HTR-8/SVneo (cell line): ENCODE measurements around the gene CRTAC1.

Experiments
- DNase-seq: peaks from one replicate; pipeline ENCODE4 v3.0.0; 2011; ENCODE audit warnings: low spot score, mixed read lengths; ENCODE audit not compliant: insufficient read length
- FAIRE-seq: peaks from 2 replicates; lab custom pipeline; 2011; peaks lifted over from hg19 to GRCh38; lab: Jason Lieb, UNC

Gene CRTAC1

DNA sequence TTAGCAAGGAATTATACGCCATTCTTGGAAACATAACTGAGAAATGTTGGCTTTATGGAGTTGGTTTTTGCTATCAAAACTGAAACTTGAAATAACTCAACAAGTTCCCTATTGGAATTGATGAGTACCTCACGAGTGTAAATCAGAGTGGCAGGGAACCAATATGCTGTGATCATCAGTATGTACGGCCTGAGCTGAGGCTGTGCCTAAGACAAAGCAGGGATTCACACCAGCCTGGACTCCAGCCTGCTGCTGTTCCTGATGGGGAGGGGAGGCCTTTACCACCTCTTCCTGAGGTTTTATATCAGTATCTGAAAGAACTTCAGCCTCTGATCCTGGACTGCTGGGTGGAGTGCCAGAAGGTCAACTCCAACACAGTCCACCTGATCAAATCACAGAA lies 52.7 kb downstream of the CRTAC1 start:
- no peak for FAIRE-seq
- DNase-seq: no peak

GRCh38 chr10:97975598-97975997 lies 54.8 kb downstream of the CRTAC1 start:
- FAIRE-seq (no peak), DNase-seq (no peak)

DNA sequence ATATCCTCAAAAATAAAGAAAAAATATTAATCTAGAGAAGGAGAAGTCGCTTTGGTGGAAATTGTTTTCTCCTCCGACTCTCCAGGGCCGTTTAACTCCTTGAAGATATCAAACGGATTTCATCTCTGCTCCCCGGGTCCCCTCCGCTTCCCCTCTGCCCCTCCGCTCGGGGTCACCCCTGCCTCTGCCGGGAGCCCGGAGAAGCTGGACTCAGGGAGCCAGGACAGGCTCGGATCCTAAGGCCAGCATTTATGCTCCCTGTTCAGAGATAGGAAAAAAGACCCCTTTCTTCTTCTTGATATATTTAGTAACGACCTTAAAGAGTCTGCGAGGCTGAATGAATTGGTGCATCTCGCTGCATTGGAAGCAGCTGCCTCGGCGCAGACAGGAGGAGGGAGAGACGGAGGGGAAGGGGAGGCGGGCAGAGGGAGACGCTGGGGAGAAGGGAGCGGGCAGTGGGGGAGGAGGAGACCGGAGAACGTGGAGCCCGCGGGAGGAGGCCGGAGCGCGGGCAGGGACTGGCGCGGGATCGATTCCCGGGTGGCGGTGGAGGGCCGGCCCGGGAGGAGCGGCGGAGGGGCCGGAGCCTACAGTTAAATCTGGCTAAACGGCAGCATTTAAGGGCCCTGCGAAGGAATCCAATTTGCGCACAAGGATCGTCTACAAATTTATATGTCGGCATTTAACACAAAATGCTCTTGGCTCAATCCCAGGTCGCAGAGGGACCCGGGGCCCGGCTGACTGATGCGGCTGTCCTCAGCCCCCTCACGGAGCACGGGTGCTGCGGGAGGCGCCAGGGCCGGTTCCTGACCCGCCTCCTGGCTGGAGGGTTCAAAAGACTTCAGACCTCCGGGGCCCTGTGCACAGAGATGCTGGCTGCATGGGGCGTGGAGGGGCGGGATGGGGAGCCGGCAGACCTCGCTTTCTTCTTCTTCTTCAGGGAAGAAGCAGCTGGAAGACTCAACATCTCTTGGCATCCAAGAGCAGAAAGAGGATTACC lies 55.6 kb downstream of the CRTAC1 start:
- DNase-seq: no peak
- no peak for FAIRE-seq

GRCh38 chr10:97974100-97974499 lies 56.3 kb downstream of the CRTAC1 start:
- FAIRE-seq (no peak), DNase-seq (no peak)

DNA sequence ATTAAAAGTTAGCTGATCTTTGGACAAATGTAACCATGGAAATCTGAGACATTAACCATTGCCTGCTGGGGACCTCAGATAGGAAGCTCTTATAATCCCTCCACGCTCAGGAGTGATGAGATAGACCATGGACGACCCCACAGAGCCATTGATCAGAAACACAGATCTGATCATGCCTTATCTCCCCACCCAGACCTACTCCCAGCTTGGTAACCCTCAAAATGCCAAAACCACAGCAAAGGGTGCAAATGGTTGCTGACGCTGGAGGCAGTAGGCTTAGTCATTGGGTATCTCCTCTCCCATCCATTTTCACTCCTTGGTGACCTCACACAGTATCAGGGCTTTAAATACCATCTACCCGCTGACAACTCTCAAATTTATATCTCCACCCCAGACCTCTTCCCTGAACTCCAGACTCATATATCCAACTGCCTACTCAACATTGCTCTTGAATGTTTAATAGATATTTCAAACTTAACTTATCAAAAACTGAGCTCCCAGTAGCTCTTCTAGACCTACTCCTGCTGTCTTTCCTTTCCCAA lies 60.8 kb downstream of the CRTAC1 start:
- DNase-seq: no peak
- no peak for FAIRE-seq

DNA sequence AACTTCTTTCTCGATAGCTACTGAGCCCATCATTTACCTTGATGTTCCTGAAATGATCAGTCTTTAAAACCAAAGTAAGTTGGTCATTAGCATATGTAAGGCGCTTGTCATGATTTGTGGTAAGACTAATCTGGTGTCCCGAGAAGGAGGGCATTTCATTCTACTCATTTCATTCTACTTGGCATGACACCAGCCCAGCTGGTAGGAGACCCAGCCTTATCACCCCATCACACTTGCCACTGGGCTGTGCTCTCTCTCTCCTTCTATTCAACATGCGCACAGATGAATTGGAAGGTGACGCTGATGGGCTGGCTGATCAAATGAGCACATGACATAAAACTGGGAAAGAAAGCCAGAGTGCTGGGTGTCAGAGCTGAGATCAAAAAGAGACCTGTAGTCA lies 65.7 kb downstream of the CRTAC1 start:
- FAIRE-seq (no peak), DNase-seq (no peak)

- no peak for FAIRE-seq
- no peak for DNase-seq
These were observed 68.5 kb downstream of the CRTAC1 start for GRCh38 chr10:97961945-97962344.

- no peak for FAIRE-seq
- DNase-seq: no peak
These were observed 70.0 kb downstream of the CRTAC1 start for GRCh38 chr10:97960269-97961056.

- no peak for DNase-seq
- no peak for FAIRE-seq
These were observed 81.0 kb downstream of the CRTAC1 start for GRCh38 chr10:97949462-97949861.

DNA sequence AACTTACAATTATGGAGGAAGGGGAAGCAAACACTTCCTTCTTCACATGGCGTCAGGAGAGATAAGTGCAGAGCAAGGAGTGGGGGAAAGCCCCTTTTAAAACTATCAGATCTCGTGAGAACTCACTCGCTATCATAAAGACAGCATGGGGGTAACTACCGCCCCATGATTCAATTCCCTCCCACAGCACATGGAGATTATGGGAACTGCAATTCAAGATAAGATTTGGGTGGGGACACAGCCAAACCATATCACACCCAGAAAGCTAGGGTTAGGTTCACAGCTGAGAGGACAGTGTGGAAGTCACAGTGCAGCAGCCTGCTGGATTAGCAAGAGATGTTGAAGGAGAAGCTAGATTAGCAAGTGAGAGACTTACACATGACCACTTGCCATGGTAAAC lies 81.6 kb downstream of the CRTAC1 start:
- DNase-seq (no peak), FAIRE-seq (no peak)

DNA sequence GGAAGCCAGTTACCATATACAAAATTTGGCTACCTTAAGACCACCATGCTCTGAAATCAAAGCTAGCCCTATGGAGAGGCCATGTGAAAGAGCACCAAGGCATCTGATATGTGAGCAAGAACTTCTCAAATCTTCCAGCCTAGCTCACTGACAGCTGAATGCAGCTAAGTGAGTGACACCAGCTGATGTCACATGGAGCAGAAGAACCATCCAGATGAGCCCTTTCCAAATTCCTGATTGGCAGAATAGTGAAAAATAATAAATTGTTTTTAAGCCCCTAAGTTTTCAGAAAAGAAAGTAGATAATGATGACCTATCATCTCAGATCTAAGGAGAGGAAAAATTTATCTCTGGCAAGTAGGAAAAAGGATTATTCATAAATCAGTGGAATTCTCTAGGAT lies 85.6 kb downstream of the CRTAC1 start:
- DNase-seq (no peak), FAIRE-seq (no peak)

GRCh38 chr10:97943294-97943693 lies 87.1 kb downstream of the CRTAC1 start:
- DNase-seq: no peak
- FAIRE-seq: no peak

DNA sequence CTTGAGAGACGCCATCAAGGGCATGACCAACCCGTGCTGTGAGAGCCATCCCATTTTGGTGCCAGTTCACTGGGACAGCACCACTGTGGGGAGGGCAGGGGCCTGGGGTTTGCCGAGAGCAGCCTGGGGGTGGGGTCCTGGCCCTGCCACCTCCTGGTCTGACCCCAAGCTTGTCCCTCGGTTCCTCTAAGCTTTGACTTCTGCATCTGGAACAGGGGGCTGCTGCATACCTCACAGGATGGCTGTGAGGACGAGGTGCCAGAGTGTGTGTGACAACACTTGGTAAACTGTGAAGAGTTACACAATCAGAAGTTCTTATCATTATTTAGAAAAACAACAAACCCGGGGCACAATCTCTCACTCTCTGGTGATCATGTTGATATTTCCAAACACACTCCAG lies 89.9 kb downstream of the CRTAC1 start:
- FAIRE-seq (no peak), DNase-seq (no peak)

DNA sequence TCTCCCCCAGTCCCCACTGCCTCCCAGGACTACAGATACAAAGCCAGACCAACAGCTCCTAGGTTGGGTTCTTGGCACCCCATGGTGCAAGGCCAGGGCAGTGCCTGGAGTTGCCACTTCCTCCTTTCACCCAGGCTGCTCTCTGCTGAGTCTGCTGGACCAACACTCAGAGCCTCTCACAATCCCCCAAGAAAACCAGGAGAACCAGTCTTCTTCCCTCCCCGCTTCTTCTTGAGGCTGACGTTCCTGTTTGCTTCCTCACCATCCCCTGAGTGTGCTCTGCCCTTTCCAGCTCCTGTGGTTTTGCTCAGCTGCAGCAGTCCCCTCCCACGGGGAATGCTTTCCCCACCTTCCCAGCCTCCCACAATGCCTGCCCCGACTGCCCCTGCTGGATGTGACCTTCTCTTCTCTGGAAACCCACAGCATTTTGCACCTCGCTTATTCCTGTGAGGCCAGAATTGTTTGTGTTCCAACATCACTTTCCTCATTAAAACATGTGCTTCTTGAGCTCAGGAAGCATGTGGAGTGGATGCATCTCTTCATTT lies 90.9 kb downstream of the CRTAC1 start:
- no peak for DNase-seq
- no peak for FAIRE-seq

GRCh38 chr10:97937928-97938327 lies 92.5 kb downstream of the CRTAC1 start:
- DNase-seq (no peak), FAIRE-seq (no peak)

DNA sequence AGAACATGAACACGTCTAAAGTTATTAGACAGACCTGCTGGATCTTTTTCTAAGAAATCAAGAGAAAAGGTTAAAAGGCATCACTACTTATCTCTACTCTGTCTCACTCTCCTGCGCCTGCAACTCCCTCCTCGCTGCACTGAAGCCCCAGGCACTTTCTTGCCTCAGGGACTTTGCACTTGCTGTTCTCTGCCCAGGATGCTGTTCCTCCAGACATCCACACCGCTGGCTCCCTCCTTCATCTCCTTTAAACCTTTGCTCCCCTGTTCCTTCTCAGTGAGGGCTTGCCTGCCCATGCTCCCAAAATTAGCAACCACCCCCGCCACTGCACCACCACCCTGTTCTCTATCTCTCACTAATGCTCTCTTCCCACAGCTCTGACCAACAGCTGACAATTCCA lies 93.4 kb downstream of the CRTAC1 start:
- no peak for FAIRE-seq

DNA sequence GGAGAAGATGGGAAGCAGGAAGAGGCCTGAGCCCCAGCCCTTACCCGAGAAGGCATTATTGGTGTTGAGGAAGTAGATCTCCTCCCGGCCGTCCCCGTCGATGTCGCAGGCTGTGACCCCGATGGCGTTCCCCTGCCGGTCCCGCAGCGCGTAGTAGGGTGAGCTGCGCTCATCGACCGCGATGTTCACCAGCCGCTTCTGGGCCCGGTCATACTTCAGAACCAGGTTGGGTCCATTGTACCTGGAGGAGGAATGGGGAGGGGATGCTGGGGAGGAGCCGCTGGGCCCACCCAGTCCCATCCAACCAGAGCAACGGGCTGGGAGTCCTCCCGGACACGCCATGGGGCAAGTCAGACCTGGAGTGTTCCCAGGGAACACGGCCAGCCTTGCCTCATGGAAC lies 94.3 kb downstream of the CRTAC1 start:
- no peak for FAIRE-seq
- DNase-seq: no peak

More for the DNA sequence above, 93.4 kb downstream of the CRTAC1 start:
- DNase-seq: no peak

- DNase-seq (no peak), FAIRE-seq (no peak)
These were observed 97.4 kb downstream of the CRTAC1 start for GRCh38 chr10:97932932-97933530.

- DNase-seq (no peak), FAIRE-seq (no peak)
These were observed 99.4 kb downstream of the CRTAC1 start for GRCh38 chr10:97931041-97931440.

DNA sequence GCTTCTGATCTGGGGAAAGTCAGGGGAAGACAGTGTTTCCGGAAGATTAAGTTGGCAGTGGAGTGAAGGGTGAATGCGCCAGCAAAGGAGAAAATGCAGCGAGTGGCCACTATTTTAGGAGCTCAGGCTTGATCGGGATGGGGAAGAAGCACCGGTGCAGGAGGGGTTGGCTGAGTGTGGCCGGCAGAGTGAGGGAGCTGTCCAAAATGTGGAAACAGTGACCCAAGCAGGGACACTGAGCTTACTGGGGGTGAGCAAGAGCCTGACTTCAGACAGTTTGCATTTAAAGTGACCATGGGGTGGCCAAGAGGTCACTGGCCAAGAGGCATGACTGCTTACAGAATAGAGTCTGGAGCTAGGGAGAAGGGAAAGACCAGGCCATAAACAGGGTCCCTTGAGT lies 101.5 kb downstream of the CRTAC1 start:
- DNase-seq (no peak), FAIRE-seq (no peak)
